A673 (cell line): ENCODE data around the gene POLN.

ENCODE experiments used
- CTCF ChIP-seq: fragments of 300-800, 200-600 bp; sonication (generic); conservative IDR thresholded peaks from 2 replicates; pipeline ENCODE4 v1.5.1; 2017; ENCODE audit warnings: low read depth, mild to moderate bottlenecking, antibody characterized with exemption, low read length, moderate library complexity, mixed read lengths
- EZH2 ChIP-seq: fragments of 200-600 bp; sonication (generic); IDR thresholded peaks from 2 replicates; pipeline ENCODE4 v1.6.1; 2017; ENCODE audit warnings: borderline replicate concordance, low read depth, mild to moderate bottlenecking, mixed read lengths, antibody characterized with exemption, low read length; ENCODE audit not compliant: poor library complexity, severe bottlenecking

- no peak for TF ChIP-seq CTCF
- no peak for TF ChIP-seq EZH2
These were observed 14.3 kb upstream of the POLN start for GRCh38 chr4:2256156-2256731.
